Vagina (tissue), 2 donors: Measurements from ENCODE around the gene PTPRCAP. TPM values are rescaled to one million over a fixed set of nuclear protein-coding genes. Genes with fewer than 3 reads are reported as not detected.

Source experiments
- DNase-seq, 2 donors: peaks; one replicate each; pipeline ENCODE4 v3.0.0-alpha.2; 2017; ENCODE audit errors: extremely low spot score in 2 of 2
- H3K27ac ChIP-seq: fragments of 200-600 bp; sonication (generic); one replicate; pipeline ENCODE4 v1.5.1; 2019
- H3K27me3 ChIP-seq: fragments of 200-600 bp; sonication (generic); one replicate; pipeline ENCODE4 v1.5.1; 2019
- H3K36me3 ChIP-seq, 2 donors: fragments of 200-600 bp; sonication (generic); one replicate each; pipeline ENCODE4 v1.5.1; 2017 to 2019
- H3K4me1 ChIP-seq: fragments of 200-600 bp; sonication (generic); one replicate; pipeline ENCODE4 v1.5.1; 2019
- H3K4me3 ChIP-seq, 2 donors: fragments of 200-600 bp; sonication (generic); 1 replicate in 1 of 2; 2 replicates in 1 of 2; pipeline ENCODE4 v1.5.1; 2016 to 2019
- H3K9me3 ChIP-seq: fragments of 200-600 bp; sonication (generic); one replicate; pipeline ENCODE4 v1.5.1; 2019
- CTCF ChIP-seq, 3 experiments: fragments of 450-650 bp in 2 of 3; fragments of 200-600 bp in 1 of 3; sonication (generic) in 1 of 3; IDR thresholded peaks; one replicate each; pipeline ENCODE4 v1.5.1; 2017 to 2019; ENCODE audit warnings: antibody characterized with exemption in 3 of 3, mild to moderate bottlenecking in 2 of 3, moderate library complexity in 2 of 3
- POLR2A ChIP-seq, 2 donors: fragments of 450-650 bp; IDR thresholded peaks; one replicate each; pipeline ENCODE4 v1.6.1; 2017; ENCODE audit warnings: antibody characterized with exemption in 2 of 2, mild to moderate bottlenecking in 2 of 2, moderate library complexity in 2 of 2
- POLR2AphosphoS5 ChIP-seq, 2 donors: sonication (generic); formaldehyde crosslinking; IDR thresholded peaks; one replicate each; pipeline ENCODE4 v1.9.0; 2017; ENCODE audit warnings: antibody characterized with exemption in 2 of 2, mild to moderate bottlenecking in 2 of 2, low read depth in 1 of 2; ENCODE audit not compliant: insufficient read depth in 1 of 2
- intact Hi-C: fragments of 100-400 bp; cut with DNase I; formaldehyde crosslinking; loops from one replicate; pipeline ENCODE4 v1.15.1; 2023
- total RNA-seq: library from RNA; depleted of rRNA; stranded (reverse); fragments of >200 nt; gene quantifications from one replicate; pipeline ENCODE4 v1.2.3, GENCODE V29; 2016

Gene PTPRCAP
- total RNA-seq, 1 donor from 2014 or later, result 18.2 TPM

GRCh38 chr11:67417425-67417824, 20.1 kb downstream of the PTPRCAP start:
- peaks cover 62% of the 10 kb centered on the region for H3K4me1 ChIP-seq
- no peak overlapping the region for H3K4me3 ChIP-seq
- DNase-seq, result no peak
- intact Hi-C loops, result no loop called here
- peaks cover 5% of the 10 kb centered on the region for H3K27me3 ChIP-seq
- peak overlapping the region; percentile 27 for H3K27ac ChIP-seq
- H3K9me3 ChIP-seq, result no peaks in the 10 kb centered on the region
- no peaks in the 10 kb centered on the region for H3K36me3 ChIP-seq
- TF ChIP-seq CTCF (IDR thresholded peaks at IDR 0.05), result no peak
- no peak for TF ChIP-seq POLR2AphosphoS5 (IDR thresholded peaks at IDR 0.05; ENCODE audit: insufficient read depth in 1 of 2, low read depth in 1 of 2)
- no peak for TF ChIP-seq POLR2A (IDR thresholded peaks at IDR 0.05)

- Histone ChIP-seq H3K27me3 (peaks cover 5% of the 10 kb centered on the region), H3K36me3 (no peaks in the 10 kb centered on the region), H3K9me3 (no peaks in the 10 kb centered on the region), H3K4me1 (peaks cover 62% of the 10 kb centered on the region), H3K27ac (peak overlapping the region; percentile 33), H3K4me3 (no peak overlapping the region)
- intact Hi-C loops, result no loop called here
- no peak for TF ChIP-seq POLR2AphosphoS5 (IDR thresholded peaks at IDR 0.05; ENCODE audit: insufficient read depth in 1 of 2, low read depth in 1 of 2)
- TF ChIP-seq POLR2A (IDR thresholded peaks at IDR 0.05), result no peak
- no peak for TF ChIP-seq CTCF (IDR thresholded peaks at IDR 0.05)
- DNase-seq, result no peak
These were observed 20.8 kb downstream of the PTPRCAP start for GRCh38 chr11:67416416-67417335.

- peaks cover 5% of the 10 kb centered on the region for H3K27me3 ChIP-seq
- H3K4me1 ChIP-seq, result peaks cover 57% of the 10 kb centered on the region
- no peaks in the 10 kb centered on the region for H3K36me3 ChIP-seq
- intact Hi-C loops, result no loop called here
- TF ChIP-seq POLR2A (IDR thresholded peaks at IDR 0.05) (no peak), POLR2AphosphoS5 (IDR thresholded peaks at IDR 0.05; ENCODE audit: insufficient read depth in 1 of 2, low read depth in 1 of 2) (no peak), CTCF (IDR thresholded peaks at IDR 0.05) (no peak)
- H3K27ac ChIP-seq, result peak within 1 kb of the TSS; percentile 33
- no peak for DNase-seq
- no peaks in the 10 kb centered on the region for H3K9me3 ChIP-seq
- H3K4me3 ChIP-seq, result peak within 1 kb of the TSS; percentile 29 to 46
These were observed 21.8 kb downstream of the PTPRCAP start, which contains the start of gene CARNS1 for GRCh38 chr11:67415501-67416304. Gene CARNS1 (plus strand): TSS chr11:67415678. CDS start chr11:67416200, 522 bp downstream.

GRCh38 chr11:67413266-67413849, 24.1 kb downstream of the PTPRCAP start:
- no peak for DNase-seq
- no peak overlapping the region for H3K27ac ChIP-seq

More at GRCh38 chr11:67413266-67413849, 24.1 kb downstream of the PTPRCAP start:
- Histone ChIP-seq H3K27me3 (peaks cover 5% of the 10 kb centered on the region), H3K36me3 (no peaks in the 10 kb centered on the region), H3K4me1 (peaks cover 37% of the 10 kb centered on the region), H3K4me3 (no peak overlapping the region), H3K9me3 (no peaks in the 10 kb centered on the region)
- intact Hi-C loops, result no loop called here
- TF ChIP-seq CTCF (IDR thresholded peaks at IDR 0.05), result no peak
- TF ChIP-seq POLR2AphosphoS5 (IDR thresholded peaks at IDR 0.05; ENCODE audit: insufficient read depth in 1 of 2, low read depth in 1 of 2), result no peak
- TF ChIP-seq POLR2A (IDR thresholded peaks at IDR 0.05), result no peak
